CD14-positive monocyte (primary cell): ENCODE data around the gene C1QL2. TPM values are rescaled to one million over a fixed set of nuclear protein-coding genes. Genes with fewer than 3 reads are reported as not detected.

ENCODE experiments used
- DNase-seq, 3 donors: peaks; one replicate each; pipeline ENCODE4 v3.0.0-alpha.2; 2011 to 2022
- H2AFZ ChIP-seq: 2 replicates; pipeline ENCODE4 v1.6.0; 2012; ENCODE audit warnings: mild to moderate bottlenecking, low read depth, low read length, inconsistent platforms; ENCODE audit not compliant: insufficient read depth, poor library complexity, severe bottlenecking
- H3K27ac ChIP-seq, 2 donors: 1 replicate in 1 of 2; 2 replicates in 1 of 2; pipeline ENCODE4 v1.5.1; 2012 to 2013; ENCODE audit warnings: low read length in 2 of 2, control low read depth in 1 of 2, inconsistent platforms in 1 of 2, low read depth in 1 of 2, mild to moderate bottlenecking in 1 of 2
- H3K27me3 ChIP-seq, 2 donors: one replicate each; pipeline versions ENCODE4 v1.6.0 to v1.6.1; 2011 to 2013; ENCODE audit warnings: low read length in 2 of 2; ENCODE audit not compliant: control insufficient read depth in 2 of 2, insufficient read depth in 2 of 2
- H3K36me3 ChIP-seq, 2 donors: replicated peaks in 1 of 2; 1 replicate in 1 of 2; 2 replicates in 1 of 2; pipeline versions ENCODE4 v1.5.1 to v1.6.1; 2012 to 2013; ENCODE audit warnings: low read length in 2 of 2, control low read depth in 1 of 2, inconsistent platforms in 1 of 2, mild to moderate bottlenecking in 1 of 2; ENCODE audit not compliant: insufficient read depth in 2 of 2, control insufficient read depth in 1 of 2
- H3K4me1 ChIP-seq, 2 donors: 1 replicate in 1 of 2; 2 replicates in 1 of 2; pipeline versions ENCODE4 v1.5.1 to v1.6.1; 2012 to 2013; ENCODE audit warnings: low read length in 2 of 2, control low read depth in 1 of 2, inconsistent platforms in 1 of 2, mild to moderate bottlenecking in 1 of 2, moderate library complexity in 1 of 2; ENCODE audit not compliant: insufficient read depth in 2 of 2, control insufficient read depth in 1 of 2
- H3K4me2 ChIP-seq: replicated peaks from 2 replicates; pipeline ENCODE3; 2012; ENCODE audit warnings: low read length, moderate library complexity, mild to moderate bottlenecking; ENCODE audit not compliant: poor library complexity, severe bottlenecking; ENCODE audit errors: extremely low read depth
- H3K4me3 ChIP-seq, 3 experiments: fragments of 200-600 bp in 1 of 3; sonication (generic) in 1 of 3; replicated peaks in 1 of 3; 1 replicate in 2 of 3; 2 replicates in 1 of 3; pipeline ENCODE4 v1.5.1; 2011 to 2013; ENCODE audit warnings: low read length in 3 of 3, mild to moderate bottlenecking in 3 of 3, control low read depth in 2 of 3, low read depth in 2 of 3, inconsistent platforms in 1 of 3, moderate library complexity in 1 of 3
- H3K79me2 ChIP-seq: 2 replicates; pipeline ENCODE4 v1.6.0; 2012; ENCODE audit warnings: mild to moderate bottlenecking, control low read depth, inconsistent platforms, low read length, moderate library complexity; ENCODE audit not compliant: insufficient read depth
- H3K9ac ChIP-seq: 2 replicates; pipeline ENCODE4 v1.6.0; 2017; ENCODE audit warnings: low read length, mild to moderate bottlenecking; ENCODE audit not compliant: insufficient read depth, poor library complexity, severe bottlenecking
- H3K9me3 ChIP-seq, 2 donors: replicated peaks in 1 of 2; 1 replicate in 1 of 2; 2 replicates in 1 of 2; pipeline versions ENCODE4 v1.5.1 to v1.6.1; 2012 to 2013; ENCODE audit warnings: low read length in 2 of 2, control low read depth in 1 of 2; ENCODE audit not compliant: control insufficient read depth in 1 of 2, insufficient read depth in 1 of 2
- H4K20me1 ChIP-seq: 2 replicates; pipeline ENCODE4 v1.6.0; 2012; ENCODE audit warnings: mild to moderate bottlenecking, low read length, control low read depth, moderate library complexity; ENCODE audit not compliant: insufficient read depth
- H3K27ac Mint-ChIP-seq, 7 donors: one replicate each; pipeline ENCODE4 v1.8.0; 2020; ENCODE audit warnings: mild to moderate bottlenecking in 7 of 7, mixed read lengths in 7 of 7, moderate library complexity in 6 of 7, inconsistent platforms in 2 of 7
- H3K27me3 Mint-ChIP-seq, 3 donors: one replicate each; pipeline ENCODE4 v1.8.0; 2021 to 2022; ENCODE audit warnings: low read depth in 3 of 3, mild to moderate bottlenecking in 3 of 3, mixed read lengths in 3 of 3, moderate library complexity in 3 of 3, inconsistent platforms in 1 of 3
- H3K36me3 Mint-ChIP-seq, 2 donors: one replicate each; pipeline ENCODE4 v1.8.0; 2020; ENCODE audit warnings: mixed read lengths in 2 of 2, inconsistent platforms in 1 of 2, mild to moderate bottlenecking in 1 of 2
- H3K4me1 Mint-ChIP-seq: one replicate; pipeline ENCODE4 v1.8.0; 2020; ENCODE audit warnings: mild to moderate bottlenecking, mixed read lengths
- H3K4me3 Mint-ChIP-seq, 2 donors: one replicate each; pipeline ENCODE4 v1.8.0; 2020; ENCODE audit warnings: mild to moderate bottlenecking in 2 of 2, mixed read lengths in 2 of 2, moderate library complexity in 1 of 2
- H3K9me3 Mint-ChIP-seq, 7 donors: one replicate each; pipeline ENCODE4 v1.8.0; 2020 to 2022; ENCODE audit warnings: mixed read lengths in 7 of 7, mild to moderate bottlenecking in 6 of 7, moderate library complexity in 6 of 7, inconsistent platforms in 2 of 7
- WGBS: methylation state at CpG from one replicate; pipeline ENCODE4 v1.1.5; 2013; ENCODE audit warnings: missing lambda C conversion rate; ENCODE audit not compliant: insufficient coverage; 5-methylcytosine and 5-hydroxymethylcytosine counted together
- intact Hi-C, 2 donors: fragments of 100-400 bp; cut with micrococcal nuclease; formaldehyde crosslinking; loops; one replicate each; pipeline versions ENCODE4 v1.15.0 to v1.15.1; 2023
- polyA plus RNA-seq, 3 donors: library from polyadenylated mRNA; depleted of rRNA in 1 of 3; unstranded in 2 of 3; stranded (reverse) in 1 of 3; fragments of 300-500 nt in 2 of 3; fragments of >200 nt in 1 of 3; fragmentation: Illumina TruSeq in 2 of 3; gene quantifications; 1 replicate in 2 of 3; 2 replicates in 1 of 3; pipeline ENCODE4 v1.2.3, GENCODE V29; 2012 to 2021
- TF ChIP-seq, protein P1 (sequence below): fragments of 200-600 bp; IDR thresholded peaks from one replicate; pipeline ENCODE4 v1.8.0; 2022; ENCODE audit warnings: antibody characterized with exemption, mild to moderate bottlenecking

Gene C1QL2
- polyA plus RNA-seq, 3 donors: not detected

DNA sequence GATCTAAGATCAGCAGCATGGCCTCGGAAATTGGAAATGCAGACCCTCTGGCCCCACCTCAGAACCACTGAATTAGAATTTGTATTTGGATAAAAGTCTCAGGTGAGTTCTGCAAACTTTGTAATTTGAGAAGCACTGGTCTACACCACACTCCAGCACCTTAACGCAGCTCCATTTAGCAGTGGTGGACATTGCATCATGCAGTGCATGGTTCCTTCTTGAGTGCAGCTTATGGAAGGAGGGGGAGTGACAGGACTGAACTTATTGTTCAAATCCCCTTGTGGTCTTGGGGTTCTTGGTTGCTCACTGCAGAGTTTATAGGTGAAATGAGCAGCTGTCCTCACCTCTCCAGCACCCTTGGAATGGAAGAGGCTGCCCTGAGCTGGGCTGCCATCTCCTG is 47.6 kb upstream of the C1QL2 start:
- no peak overlapping the region for H3K4me3 ChIP-seq
- Mint-ChIP-seq H3K9me3 (peaks cover 0 to 1% (median 0%) of the 10 kb centered on the region in 7 donors), H3K4me3 (no peak overlapping the region), H3K4me1 (peaks cover 2% of the 10 kb centered on the region), H3K27me3 (peaks cover 2 to 7% (median 2%) of the 10 kb centered on the region in 3 donors), H3K27ac (no peak overlapping the region), H3K36me3 (no peaks in the 10 kb centered on the region)
- H2AFZ ChIP-seq: no peak overlapping the region
- no peaks in the 10 kb centered on the region for H3K36me3 ChIP-seq
- no peak overlapping the region for H3K4me2 ChIP-seq
- no peaks in the 10 kb centered on the region for H3K27me3 ChIP-seq
- intact Hi-C loops: no loop called here
- H3K9ac ChIP-seq: no peak overlapping the region
- TF ChIP-seq, protein P1, sequence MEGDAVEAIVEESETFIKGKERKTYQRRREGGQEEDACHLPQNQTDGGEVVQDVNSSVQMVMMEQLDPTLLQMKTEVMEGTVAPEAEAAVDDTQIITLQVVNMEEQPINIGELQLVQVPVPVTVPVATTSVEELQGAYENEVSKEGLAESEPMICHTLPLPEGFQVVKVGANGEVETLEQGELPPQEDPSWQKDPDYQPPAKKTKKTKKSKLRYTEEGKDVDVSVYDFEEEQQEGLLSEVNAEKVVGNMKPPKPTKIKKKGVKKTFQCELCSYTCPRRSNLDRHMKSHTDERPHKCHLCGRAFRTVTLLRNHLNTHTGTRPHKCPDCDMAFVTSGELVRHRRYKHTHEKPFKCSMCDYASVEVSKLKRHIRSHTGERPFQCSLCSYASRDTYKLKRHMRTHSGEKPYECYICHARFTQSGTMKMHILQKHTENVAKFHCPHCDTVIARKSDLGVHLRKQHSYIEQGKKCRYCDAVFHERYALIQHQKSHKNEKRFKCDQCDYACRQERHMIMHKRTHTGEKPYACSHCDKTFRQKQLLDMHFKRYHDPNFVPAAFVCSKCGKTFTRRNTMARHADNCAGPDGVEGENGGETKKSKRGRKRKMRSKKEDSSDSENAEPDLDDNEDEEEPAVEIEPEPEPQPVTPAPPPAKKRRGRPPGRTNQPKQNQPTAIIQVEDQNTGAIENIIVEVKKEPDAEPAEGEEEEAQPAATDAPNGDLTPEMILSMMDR: no peak
- no peaks in the 10 kb centered on the region for H3K4me1 ChIP-seq
- H3K9me3 ChIP-seq: no peaks in the 10 kb centered on the region
- H4K20me1 ChIP-seq: no peaks in the 10 kb centered on the region
- no peaks in the 10 kb centered on the region for H3K79me2 ChIP-seq
- no CpG with 5 or more reads among the region's 2 CpGs for WGBS
- no peak for DNase-seq
- no peak overlapping the region for H3K27ac ChIP-seq

DNA sequence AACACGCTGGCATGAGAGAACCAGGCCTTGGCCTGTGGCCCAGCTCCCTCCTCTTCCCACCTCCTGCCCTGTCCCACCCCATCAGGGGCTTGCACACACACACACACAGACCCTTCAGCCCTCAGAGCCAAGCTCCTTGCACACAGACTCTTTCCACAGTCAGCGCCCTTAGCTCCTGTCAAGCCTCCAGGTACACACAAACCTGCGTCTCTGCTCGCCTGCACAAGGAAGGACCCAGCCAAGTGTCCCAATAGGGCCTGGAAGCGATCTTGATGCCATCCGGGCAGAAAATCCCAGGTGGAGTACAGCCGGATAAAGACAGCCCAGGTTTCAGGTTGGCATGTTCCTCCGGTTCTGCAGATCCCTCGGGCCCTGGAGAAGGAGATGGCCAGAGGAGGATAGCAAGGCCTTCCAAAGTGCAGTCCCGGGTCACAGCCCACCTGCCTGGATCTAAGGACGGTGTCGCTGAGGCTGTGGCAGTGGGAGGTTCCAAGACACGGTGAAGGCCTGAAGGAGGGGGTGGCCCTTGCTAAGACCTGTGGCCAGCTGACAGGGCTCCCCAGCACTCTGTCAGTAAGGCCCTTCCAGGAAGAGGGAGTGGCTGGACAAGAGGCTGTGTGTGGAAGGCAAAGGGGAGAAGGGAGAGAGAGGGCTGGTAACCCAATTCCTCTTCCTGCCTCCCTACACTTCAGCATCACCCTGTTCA is 46.6 kb upstream of the C1QL2 start:
- Mint-ChIP-seq H3K27me3 (peaks cover 2 to 5% (median 4%) of the 10 kb centered on the region in 3 donors), H3K27ac (no peak overlapping the region), H3K4me3 (no peak overlapping the region), H3K4me1 (peaks cover 2% of the 10 kb centered on the region), H3K36me3 (no peaks in the 10 kb centered on the region), H3K9me3 (peaks cover 0 to 1% (median 0%) of the 10 kb centered on the region in 7 donors)
- Histone ChIP-seq H3K4me3 (no peak overlapping the region), H3K9ac (no peak overlapping the region), H3K9me3 (no peaks in the 10 kb centered on the region), H3K36me3 (no peaks in the 10 kb centered on the region), H2AFZ (no peak overlapping the region), H3K4me1 (no peaks in the 10 kb centered on the region), H3K4me2 (no peak overlapping the region), H4K20me1 (no peaks in the 10 kb centered on the region), H3K27me3 (no peaks in the 10 kb centered on the region), H3K27ac (no peak overlapping the region), H3K79me2 (no peaks in the 10 kb centered on the region)
- TF ChIP-seq, protein P1: no peak
- WGBS: 81% methylated on average over 11 of the region's 13 CpGs
- intact Hi-C loops: no loop called here
- no peak for DNase-seq
